Measurements from ENCODE around the gene RB1. TPM values are rescaled to one million over a fixed set of nuclear protein-coding genes. Genes with fewer than 3 reads are reported as not detected.

Gene RB1
- total and polyA plus RNA-seq, 3 donors from 2014 or later, result 21.9 to 43.0 (median 38.8) TPM

DNA sequence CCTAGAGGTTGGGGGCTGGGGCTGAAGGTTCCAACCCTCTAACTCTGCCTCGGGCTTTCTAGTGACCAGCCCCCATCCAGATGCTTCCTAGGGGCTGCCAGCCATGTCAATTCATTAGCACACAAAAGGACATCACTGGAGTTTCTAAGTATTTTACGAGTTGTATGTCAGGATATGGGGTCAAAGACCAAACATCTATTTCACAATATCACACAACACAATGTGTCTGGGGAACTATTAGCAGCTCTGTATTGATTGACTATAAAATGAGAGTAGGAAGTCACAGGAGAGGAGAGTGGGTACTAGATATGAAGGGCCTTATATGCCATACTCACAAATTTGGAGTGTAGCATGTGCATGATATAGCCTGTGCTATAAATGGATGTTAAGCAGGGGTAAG lies 67.3 kb downstream of the RB1 start:
- no peak overlapping the region for H3K27ac ChIP-seq
- H3K4me3 ChIP-seq, result no peak overlapping the region
- no peak for DNase-seq
- H3K9me3 ChIP-seq, result no peaks in the 10 kb centered on the region
- H3K27me3 ChIP-seq, result no peaks in the 10 kb centered on the region
- no peaks in the 10 kb centered on the region for H3K36me3 ChIP-seq (ENCODE audit: low read depth, missing control alignments)
- TF ChIP-seq POLR2A (IDR thresholded peaks at IDR 0.05), result no peak
- TF ChIP-seq, protein P1, sequence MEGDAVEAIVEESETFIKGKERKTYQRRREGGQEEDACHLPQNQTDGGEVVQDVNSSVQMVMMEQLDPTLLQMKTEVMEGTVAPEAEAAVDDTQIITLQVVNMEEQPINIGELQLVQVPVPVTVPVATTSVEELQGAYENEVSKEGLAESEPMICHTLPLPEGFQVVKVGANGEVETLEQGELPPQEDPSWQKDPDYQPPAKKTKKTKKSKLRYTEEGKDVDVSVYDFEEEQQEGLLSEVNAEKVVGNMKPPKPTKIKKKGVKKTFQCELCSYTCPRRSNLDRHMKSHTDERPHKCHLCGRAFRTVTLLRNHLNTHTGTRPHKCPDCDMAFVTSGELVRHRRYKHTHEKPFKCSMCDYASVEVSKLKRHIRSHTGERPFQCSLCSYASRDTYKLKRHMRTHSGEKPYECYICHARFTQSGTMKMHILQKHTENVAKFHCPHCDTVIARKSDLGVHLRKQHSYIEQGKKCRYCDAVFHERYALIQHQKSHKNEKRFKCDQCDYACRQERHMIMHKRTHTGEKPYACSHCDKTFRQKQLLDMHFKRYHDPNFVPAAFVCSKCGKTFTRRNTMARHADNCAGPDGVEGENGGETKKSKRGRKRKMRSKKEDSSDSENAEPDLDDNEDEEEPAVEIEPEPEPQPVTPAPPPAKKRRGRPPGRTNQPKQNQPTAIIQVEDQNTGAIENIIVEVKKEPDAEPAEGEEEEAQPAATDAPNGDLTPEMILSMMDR (IDR thresholded peaks at IDR 0.05), result no peak
- intact Hi-C loops (cut with DNase I; ENCODE audit: low total_unique reads), result no loop called here
- no peaks in the 10 kb centered on the region for H3K4me1 ChIP-seq
- 74 to 85% methylated on average over 2 of the region's 2 CpGs for WGBS, 2 donors

DNA sequence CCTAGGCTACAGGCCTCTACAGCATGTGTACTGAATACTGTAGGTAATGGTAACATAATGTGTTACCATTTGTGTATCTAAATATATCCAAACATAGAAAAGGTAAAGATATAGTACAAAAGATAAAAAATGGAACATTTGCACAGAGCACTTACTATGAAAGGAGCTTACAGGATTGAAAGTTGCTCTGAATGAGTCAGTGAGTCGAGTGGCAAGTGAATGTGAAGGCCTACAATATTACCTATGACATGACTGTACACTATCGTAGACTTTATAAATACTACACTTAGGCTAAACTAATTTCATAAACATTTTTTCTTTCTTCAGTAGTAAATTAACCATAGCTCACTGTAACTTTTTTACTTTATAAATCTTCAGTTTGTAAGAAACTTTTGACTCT lies 74.3 kb downstream of the RB1 start:
- Histone ChIP-seq H3K27me3 (no peaks in the 10 kb centered on the region), H3K4me3 (no peak overlapping the region), H3K36me3 (ENCODE audit: low read depth, missing control alignments) (no peaks in the 10 kb centered on the region), H3K9me3 (no peaks in the 10 kb centered on the region), H3K27ac (no peak overlapping the region), H3K4me1 (no peaks in the 10 kb centered on the region)
- 89 to 92% methylated on average over 2 of the region's 2 CpGs for WGBS, 2 donors
- intact Hi-C loops (cut with DNase I; ENCODE audit: low total_unique reads), result no loop called here
- no peak for DNase-seq
- no peak for TF ChIP-seq POLR2A (IDR thresholded peaks at IDR 0.05)
- TF ChIP-seq, protein P1 (IDR thresholded peaks at IDR 0.05), result no peak

DNA sequence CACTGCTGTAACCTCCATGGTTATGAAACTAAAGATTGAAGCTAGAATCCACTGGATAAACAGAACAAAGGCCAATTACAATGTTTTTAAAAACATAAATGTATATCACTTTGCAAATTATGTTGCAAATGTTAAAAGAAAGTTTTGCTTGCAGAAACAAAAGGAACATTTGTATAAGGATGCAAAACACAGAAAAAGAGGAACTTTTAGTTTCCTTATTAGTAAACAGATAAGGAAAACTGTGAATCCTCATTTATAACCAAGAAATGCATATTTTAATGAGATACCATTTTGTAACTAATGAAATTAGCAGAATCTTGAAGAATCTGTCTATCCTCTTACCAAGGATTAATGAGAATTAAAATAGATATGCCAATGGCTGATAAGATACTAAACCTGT lies 77.0 kb downstream of the RB1 start:
- no peaks in the 10 kb centered on the region for H3K27me3 ChIP-seq
- no peak for TF ChIP-seq POLR2A (IDR thresholded peaks at IDR 0.05)
- TF ChIP-seq, protein P1 (IDR thresholded peaks at IDR 0.05), result no peak
- intact Hi-C loops (cut with DNase I; ENCODE audit: low total_unique reads), result no loop called here
- no peaks in the 10 kb centered on the region for H3K36me3 ChIP-seq (ENCODE audit: low read depth, missing control alignments)
- no peak for DNase-seq
- no peaks in the 10 kb centered on the region for H3K4me1 ChIP-seq
- no peaks in the 10 kb centered on the region for H3K9me3 ChIP-seq
- no peak overlapping the region for H3K27ac ChIP-seq
- no peak overlapping the region for H3K4me3 ChIP-seq

DNA sequence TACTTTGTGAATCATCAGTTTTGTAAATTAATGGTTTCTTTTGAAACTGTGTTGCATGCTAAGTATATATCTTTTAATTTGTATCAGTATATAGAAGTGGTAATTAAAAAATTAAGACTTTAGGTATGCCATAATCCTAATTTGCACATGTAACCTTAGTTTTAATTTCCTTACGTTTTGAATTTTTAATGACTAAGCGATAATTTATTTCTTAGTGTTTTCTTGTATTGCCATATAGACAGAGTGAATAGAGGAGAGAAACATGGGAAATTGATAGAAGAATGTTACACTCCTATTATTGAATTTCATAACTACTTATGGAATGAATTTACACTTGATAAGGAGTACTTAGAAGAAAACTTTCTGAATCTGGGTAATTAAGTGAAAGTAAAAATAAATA lies 79.8 kb downstream of the RB1 start:
- Histone ChIP-seq H3K4me1 (no peaks in the 10 kb centered on the region), H3K36me3 (ENCODE audit: low read depth, missing control alignments) (no peaks in the 10 kb centered on the region), H3K9me3 (no peaks in the 10 kb centered on the region), H3K27ac (no peak overlapping the region), H3K27me3 (no peaks in the 10 kb centered on the region), H3K4me3 (no peak overlapping the region)
- intact Hi-C loops (cut with DNase I; ENCODE audit: low total_unique reads), result no loop called here
- no peak for DNase-seq
- WGBS, 2 donors, result 91 to 94% methylated on average over 2 of the region's 2 CpGs
- TF ChIP-seq, protein P1 (IDR thresholded peaks at IDR 0.05), result no peak
- TF ChIP-seq POLR2A (IDR thresholded peaks at IDR 0.05), result no peak

DNA sequence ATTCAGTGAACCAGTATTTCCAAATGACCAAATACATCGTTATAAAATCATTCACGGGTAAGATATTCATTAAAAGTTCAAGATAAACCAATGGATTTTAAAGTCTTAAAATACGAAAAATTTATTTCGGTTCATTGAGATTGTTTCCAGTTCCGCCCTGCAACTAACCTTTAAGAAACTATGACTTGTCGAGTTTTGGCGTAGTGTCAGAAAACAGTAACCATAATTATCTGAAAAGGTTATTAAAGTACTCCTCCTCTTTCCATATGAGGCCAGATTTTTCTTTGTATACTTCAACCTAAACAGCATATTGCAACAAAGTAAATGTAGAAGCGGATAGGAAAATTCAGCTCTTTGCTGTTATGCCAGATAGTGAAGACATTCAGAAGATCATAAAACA lies 83.3 kb downstream of the RB1 start:
- WGBS, 2 donors, result 74 to 79% methylated on average over 8 of the region's 8 CpGs
- intact Hi-C loops (cut with DNase I; ENCODE audit: low total_unique reads), result no loop called here
- H3K27ac ChIP-seq, result no peak overlapping the region
- H3K36me3 ChIP-seq (ENCODE audit: low read depth, missing control alignments), result no peaks in the 10 kb centered on the region
- no peaks in the 10 kb centered on the region for H3K4me1 ChIP-seq
- no peak overlapping the region for H3K4me3 ChIP-seq
- no peak for TF ChIP-seq POLR2A (IDR thresholded peaks at IDR 0.05)
- TF ChIP-seq, protein P1 (IDR thresholded peaks at IDR 0.05), result no peak
- DNase-seq, result no peak
- H3K27me3 ChIP-seq, result no peaks in the 10 kb centered on the region
- H3K9me3 ChIP-seq, result no peaks in the 10 kb centered on the region
